ENCODE results near the gene GHR. TPM values are rescaled to one million over a fixed set of nuclear protein-coding genes. Genes with fewer than 3 reads are reported as not detected.

GHR gene
- total and polyA plus RNA-seq, 2 of the 8 experiments (the other 6 are each of a cell fraction or from before 2014, with no cell fraction given): 0.15 to 0.19 TPM

- Histone ChIP-seq H3K4me3 (ENCODE audit: extremely low read depth in 1 of 4, insufficient read depth in 2 of 4, low read depth in 3 of 4, low read length in 4 of 4) (no peak overlapping the region), H3K4me2 (ENCODE audit: insufficient read depth in 1 of 2, low read depth in 2 of 2, low read length in 2 of 2) (no peak overlapping the region), H2BK20ac (ENCODE audit: low read length) (no peak overlapping the region), H3K23ac (ENCODE audit: insufficient read length) (no peak overlapping the region), H3K18ac (ENCODE audit: extremely low read depth, low read length) (no peak overlapping the region), H2BK120ac (replicated peaks; ENCODE audit: low read depth, low read length) (no peak overlapping the region), H3K9ac (replicated peaks in 1 of 4; ENCODE audit: extremely low read depth in 1 of 4, low read depth in 3 of 4, low read length in 3 of 4) (no peak overlapping the region), H2AK5ac (ENCODE audit: low read depth, low read length) (no peak overlapping the region), H2BK15ac (ENCODE audit: low read length) (no peak overlapping the region), H4K8ac (ENCODE audit: extremely low read depth, insufficient read depth, low read length) (no peak overlapping the region), H3K23me2 (ENCODE audit: low read depth, low read length) (no peaks in the 10 kb centered on the region), H4K91ac (replicated peaks; ENCODE audit: insufficient read length, low read length) (no peak overlapping the region), H4K5ac (ENCODE audit: insufficient read length, low read depth, low read length) (no peak overlapping the region), H3K36me3 (ENCODE audit: control insufficient read depth in 2 of 4, insufficient read depth in 4 of 4, low read length in 3 of 4) (no peaks in the 10 kb centered on the region), H3K14ac (ENCODE audit: insufficient read length) (no peak overlapping the region), H4K20me1 (replicated peaks in 1 of 2; ENCODE audit: control insufficient read depth in 1 of 2, insufficient read depth in 2 of 2, low read length in 2 of 2) (no peaks in the 10 kb centered on the region), H3K56ac (replicated peaks; ENCODE audit: insufficient read length, low read depth, low read length) (no peak overlapping the region), H2BK12ac (ENCODE audit: low read depth, low read length) (no peak overlapping the region), H3K9me3 (ENCODE audit: insufficient read depth in 2 of 2, low read depth in 1 of 2, low read length in 1 of 2) (peaks cover 0 to 10% of the 10 kb centered on the region in 2 experiments; a peak in 1 of 4 replicates), H3K27ac (ENCODE audit: low read depth, low read length) (no peak overlapping the region), H2AFZ (ENCODE audit: low read length) (no peak overlapping the region), H3K79me1 (ENCODE audit: low read depth, low read length) (no peaks in the 10 kb centered on the region), H3K4me1 (replicated peaks in 1 of 4; ENCODE audit: control insufficient read depth in 3 of 4, insufficient read depth in 4 of 4, low read length in 3 of 4) (no peaks in the 10 kb centered on the region), H3K79me2 (ENCODE audit: control insufficient read depth in 1 of 2, insufficient read depth in 2 of 2, low read length in 2 of 2) (no peaks in the 10 kb centered on the region), H2BK5ac (ENCODE audit: low read depth, low read length) (no peak overlapping the region), H3K27me3 (replicated peaks in 1 of 4; ENCODE audit: control insufficient read depth in 3 of 4, extremely low read depth in 1 of 4, insufficient read depth in 3 of 4, low read length in 3 of 4) (no peaks in the 10 kb centered on the region), H3K4ac (replicated peaks; ENCODE audit: insufficient read length, low read depth, low read length) (no peak overlapping the region)
- DNase-seq (ENCODE audit: low read depth in 1 of 2, low spot score in 2 of 2) (no peak), FAIRE-seq (no peak)
- POLR2A ChIA-PET (ENCODE audit: partially characterized antibody): no interaction called here
- 96% methylated on average over 1 of the region's 1 CpG; no CpG with 5 or more reads in 1 of the 2 experiments for WGBS, 2 experiments (ENCODE audit: extremely low coverage in 1 of 2, insufficient coverage in 1 of 2, insufficient read length in 1 of 2, insufficient replicate concordance in 2 of 2, low coverage in 1 of 2, low lambda C conversion rate in 2 of 2, missing lambda C conversion rate in 1 of 2)
- CTCF ChIA-PET (ENCODE audit: partially characterized antibody): interaction anchor here (0.7 to 0.8 kb wide), 2 partner anchors 10 to 590 kb away, joined by 3 read pairs; no protein-coding TSS in a partner anchor
- TF ChIP-seq SP2 (IDR thresholded peaks at IDR 0.05; ENCODE audit: low read length): no peak
- TF ChIP-seq CBX5 (IDR thresholded peaks at IDR 0.05; ENCODE audit: low read depth, low read length): no peak
- no peak for TF ChIP-seq E2F6 (IDR thresholded peaks at IDR 0.05)
- no peak for TF ChIP-seq JUN (IDR thresholded peaks at IDR 0.05; ENCODE audit: low read depth, low read length)
- no peak for TF ChIP-seq NRF1 (IDR thresholded peaks at IDR 0.05; ENCODE audit: low read depth, low read length)
- TF ChIP-seq CTBP2 (IDR thresholded peaks at IDR 0.05; ENCODE audit: borderline replicate concordance, insufficient read depth, insufficient read length, low read length): no peak
- no peak for TF ChIP-seq BACH1 (IDR thresholded peaks at IDR 0.05; ENCODE audit: low read length)
- no peak for TF ChIP-seq CHD1 (IDR thresholded peaks at IDR 0.05; ENCODE audit: low read depth, low read length)
- no peak for TF ChIP-seq ZNF274 (IDR thresholded peaks at IDR 0.05; ENCODE audit: borderline replicate concordance, extremely low read depth, low read length)
- no peak for TF ChIP-seq POLR2A (IDR thresholded peaks at IDR 0.05; ENCODE audit: control extremely low read depth in 1 of 2, low read depth in 2 of 2, low read length in 2 of 2)
- TF ChIP-seq ATF2 (IDR thresholded peaks at IDR 0.05; ENCODE audit: low read length): no peak
- no peak for TF ChIP-seq EGR1 (IDR thresholded peaks at IDR 0.05; ENCODE audit: borderline replicate concordance, low read depth, low read length)
These were observed 253.1 kb downstream of the GHR start for GRCh38 chr5:42676362-42676761.

Measured in H1 (cell line).